PC-3 (cell line): ENCODE measurements around the gene IL3RA.

Source experiments
- CTCF ChIP-seq: fragments of 300-600 bp; sonication (generic); conservative IDR thresholded peaks from 2 replicates; pipeline ENCODE4 v1.5.1; 2017; ENCODE audit warnings: antibody characterized with exemption, low read depth, mild to moderate bottlenecking, low read length
- EZH2 ChIP-seq: fragments of 300-600 bp; sonication (generic); IDR thresholded peaks from one replicate; pipeline ENCODE4 v1.6.1; 2017; ENCODE audit warnings: antibody characterized with exemption, mild to moderate bottlenecking, low read length; ENCODE audit not compliant: unreplicated experiment
- EZH2phosphoT487 ChIP-seq: fragments of 300-600 bp; sonication (generic); IDR thresholded peaks from 2 replicates; pipeline ENCODE4 v1.6.1; 2018; ENCODE audit warnings: mild to moderate bottlenecking, antibody characterized with exemption, low read length, borderline replicate concordance

DNA sequence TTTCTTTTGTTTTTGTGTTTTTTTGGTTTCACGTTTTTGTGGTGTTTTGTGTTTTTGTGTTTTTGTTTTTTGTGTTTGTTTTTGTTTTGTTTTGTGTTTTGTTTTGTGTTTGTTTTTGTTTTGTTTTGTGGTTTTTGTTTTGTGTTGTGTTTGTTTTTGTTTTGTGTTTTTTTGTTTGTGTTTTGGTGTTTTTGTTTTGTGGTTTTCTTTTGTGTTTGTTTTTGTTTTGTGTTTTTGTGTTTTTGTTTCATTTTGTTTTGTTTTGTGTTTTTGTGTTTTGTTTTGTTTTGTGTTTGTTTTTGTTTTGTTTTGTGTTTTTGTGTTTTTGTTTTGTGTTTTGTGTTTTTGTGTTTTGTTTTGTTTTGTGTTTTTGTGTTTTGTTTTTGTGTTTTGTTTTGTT, 47.0 kb upstream of the IL3RA start:
- TF ChIP-seq CTCF (no peak), EZH2 (no peak), EZH2phosphoT487 (no peak)
